H1 (cell line): Measurements from ENCODE around the gene PHKG2. TPM values are rescaled to one million over a fixed set of nuclear protein-coding genes. Genes with fewer than 3 reads are reported as not detected.

Source experiments
- CTCF ChIA-PET: fragments of 300-600 bp; sonication (Branson Sonifier 250); formaldehyde crosslinking; loops from one replicate; lab custom pipeline; 2021; ENCODE audit not compliant: partially characterized antibody; lab: Charles Lee
- POLR2A ChIA-PET: fragments of 300-600 bp; sonication (Branson Sonifier 250); formaldehyde crosslinking; loops from one replicate; lab custom pipeline; 2021; ENCODE audit warnings: inconsistent platforms; ENCODE audit not compliant: partially characterized antibody; lab: Charles Lee
- DNase-seq, 2 experiments: peaks; one replicate each; pipeline versions ENCODE4 v3.0.0 to v3.0.0-alpha.2; 2010 to 2022; ENCODE audit warnings: low spot score in 2 of 2, low read depth in 1 of 2, mixed read lengths in 1 of 2
- FAIRE-seq: peaks from 2 replicates; lab custom pipeline; 2011; peaks lifted over from hg19 to GRCh38; lab: Jason Lieb, UNC
- H2AFZ ChIP-seq: 2 replicates; pipeline ENCODE4 v1.8.1; 2012; ENCODE audit warnings: low read length, inconsistent platforms
- H2AK5ac ChIP-seq: 2 replicates; pipeline ENCODE4 v1.6.1; 2013; ENCODE audit warnings: low read depth, low read length
- H2BK120ac ChIP-seq: replicated peaks from 2 replicates; pipeline ENCODE3; 2013; ENCODE audit warnings: low read depth, low read length, inconsistent platforms
- H2BK12ac ChIP-seq: 2 replicates; pipeline ENCODE4 v1.6.1; 2013; ENCODE audit warnings: low read depth, low read length
- H2BK15ac ChIP-seq: 2 replicates; pipeline ENCODE4 v1.6.1; 2013; ENCODE audit warnings: low read length
- H2BK20ac ChIP-seq: 2 replicates; pipeline ENCODE4 v1.6.1; 2013; ENCODE audit warnings: low read length
- H2BK5ac ChIP-seq: 2 replicates; pipeline ENCODE4 v1.6.1; 2013; ENCODE audit warnings: low read depth, low read length
- H3K14ac ChIP-seq: 2 replicates; pipeline ENCODE4 v1.6.1; 2013; ENCODE audit warnings: inconsistent platforms; ENCODE audit not compliant: insufficient read length
- H3K18ac ChIP-seq: 2 replicates; pipeline ENCODE4 v1.6.1; 2013; ENCODE audit warnings: low read length; ENCODE audit errors: extremely low read depth
- H3K23ac ChIP-seq: 2 replicates; pipeline ENCODE4 v1.6.1; 2013; ENCODE audit warnings: inconsistent platforms; ENCODE audit not compliant: insufficient read length
- H3K23me2 ChIP-seq: 2 replicates; pipeline ENCODE4 v1.6.1; 2013; ENCODE audit warnings: low read depth, low read length
- H3K27ac ChIP-seq: 2 replicates; pipeline ENCODE4 v1.6.1; 2011; ENCODE audit warnings: low read depth, low read length, inconsistent platforms
- H3K27me3 ChIP-seq, 4 experiments: replicated peaks in 1 of 4; 1 replicate in 1 of 4; 2 replicates in 3 of 4; pipeline versions ENCODE4 v1.6.1 to v1.8.1; 2011 to 2013; ENCODE audit warnings: low read length in 3 of 4, mild to moderate bottlenecking in 3 of 4, inconsistent platforms in 2 of 4, mixed read lengths in 2 of 4, moderate library complexity in 1 of 4; ENCODE audit not compliant: control insufficient read depth in 3 of 4, insufficient read depth in 3 of 4; ENCODE audit errors: extremely low read depth in 1 of 4
- H3K36me3 ChIP-seq, 4 experiments: 2 replicates each; pipeline versions ENCODE4 v1.6.1 to v1.8.1; 2011 to 2013; ENCODE audit warnings: mild to moderate bottlenecking in 4 of 4, low read length in 3 of 4, moderate library complexity in 2 of 4, control low read depth in 1 of 4, inconsistent platforms in 1 of 4; ENCODE audit not compliant: insufficient read depth in 4 of 4, control insufficient read depth in 2 of 4
- H3K4ac ChIP-seq: replicated peaks from 2 replicates; pipeline ENCODE3; 2013; ENCODE audit warnings: low read length, low read depth, mixed read lengths, inconsistent platforms; ENCODE audit not compliant: insufficient read length
- H3K4me1 ChIP-seq, 4 experiments: replicated peaks in 1 of 4; 1 replicate in 1 of 4; 2 replicates in 3 of 4; pipeline versions ENCODE4 v1.6.1 to v1.8.1; 2011 to 2013; ENCODE audit warnings: low read length in 3 of 4, inconsistent platforms in 2 of 4, mixed read lengths in 1 of 4; ENCODE audit not compliant: insufficient read depth in 4 of 4, control insufficient read depth in 3 of 4
- H3K4me2 ChIP-seq, 2 experiments: 2 replicates each; pipeline versions ENCODE4 v1.6.1 to v1.8.1; 2011 to 2013; ENCODE audit warnings: low read depth in 2 of 2, low read length in 2 of 2, control low read depth in 1 of 2, inconsistent platforms in 1 of 2, mild to moderate bottlenecking in 1 of 2; ENCODE audit not compliant: insufficient read depth in 1 of 2
- H3K4me3 ChIP-seq, 4 experiments: fragments of 200-600, 300-600 bp in 1 of 4; sonication (generic), shearing (Covaris generic), sonication (Bioruptor Twin) in 1 of 4; 2 replicates each; pipeline versions ENCODE4 v1.5.1 to v1.8.1; 2011 to 2016; ENCODE audit warnings: low read length in 4 of 4, low read depth in 3 of 4, control low read depth in 2 of 4, inconsistent platforms in 2 of 4, mild to moderate bottlenecking in 2 of 4, mixed read lengths in 1 of 4, moderate library complexity in 1 of 4; ENCODE audit not compliant: insufficient read depth in 2 of 4; ENCODE audit errors: extremely low read depth in 1 of 4
- H3K56ac ChIP-seq: replicated peaks from 2 replicates; pipeline ENCODE3; 2013; ENCODE audit warnings: low read depth, mild to moderate bottlenecking, mixed read lengths, low read length, inconsistent platforms; ENCODE audit not compliant: insufficient read length
- H3K79me1 ChIP-seq: 2 replicates; pipeline ENCODE4 v1.6.1; 2013; ENCODE audit warnings: low read depth, low read length, control low read depth
- H3K79me2 ChIP-seq, 2 experiments: 2 replicates each; pipeline versions ENCODE4 v1.6.1 to v1.8.1; 2012 to 2013; ENCODE audit warnings: low read length in 2 of 2, mild to moderate bottlenecking in 2 of 2, inconsistent platforms in 1 of 2; ENCODE audit not compliant: insufficient read depth in 2 of 2, control insufficient read depth in 1 of 2
- H3K9ac ChIP-seq, 4 experiments: replicated peaks in 1 of 4; 1 replicate in 1 of 4; 2 replicates in 3 of 4; pipeline versions ENCODE4 v1.6.1 to v1.8.1; 2011 to 2013; ENCODE audit warnings: low read depth in 3 of 4, low read length in 3 of 4, control low read depth in 2 of 4, mild to moderate bottlenecking in 2 of 4, moderate library complexity in 2 of 4, inconsistent platforms in 1 of 4; ENCODE audit errors: extremely low read depth in 1 of 4
- H3K9me3 ChIP-seq, 2 experiments: 2 replicates each; pipeline versions ENCODE4 v1.6.1 to v1.8.1; 2012 to 2013; ENCODE audit warnings: mild to moderate bottlenecking in 2 of 2, moderate library complexity in 2 of 2, control low read depth in 1 of 2, inconsistent platforms in 1 of 2, low read depth in 1 of 2, low read length in 1 of 2, mixed read lengths in 1 of 2; ENCODE audit not compliant: insufficient read depth in 2 of 2
- H4K20me1 ChIP-seq, 2 experiments: replicated peaks in 1 of 2; 2 replicates each; pipeline versions ENCODE3 to v1.8.1; 2011 to 2013; ENCODE audit warnings: inconsistent platforms in 2 of 2, low read length in 2 of 2, mild to moderate bottlenecking in 1 of 2; ENCODE audit not compliant: insufficient read depth in 2 of 2, control insufficient read depth in 1 of 2
- H4K5ac ChIP-seq: 2 replicates; pipeline ENCODE4 v1.6.1; 2013; ENCODE audit warnings: low read length, low read depth, mixed read lengths, inconsistent platforms; ENCODE audit not compliant: insufficient read length
- H4K8ac ChIP-seq: 2 replicates; pipeline ENCODE4 v1.8.0; 2013; ENCODE audit warnings: mild to moderate bottlenecking, moderate library complexity, low read length, inconsistent platforms; ENCODE audit not compliant: insufficient read depth; ENCODE audit errors: extremely low read depth
- H4K91ac ChIP-seq: replicated peaks from 2 replicates; pipeline ENCODE3; 2013; ENCODE audit warnings: low read length, mixed read lengths, inconsistent platforms; ENCODE audit not compliant: insufficient read length
- ATF2 ChIP-seq: IDR thresholded peaks from 2 replicates; pipeline ENCODE4 v1.6.1; 2012; ENCODE audit warnings: low read length, inconsistent platforms
- CEBPB ChIP-seq: IDR thresholded peaks from 2 replicates; pipeline ENCODE4 v1.6.1; 2012; ENCODE audit warnings: low read depth, low read length
- CHD1 ChIP-seq: IDR thresholded peaks from 2 replicates; pipeline ENCODE4 v1.6.1; 2012; ENCODE audit warnings: low read depth, low read length, improper control_type of control experiment
- CTCF ChIP-seq, 3 experiments: IDR thresholded peaks; 1 replicate in 2 of 3; 2 replicates in 1 of 3; pipeline versions ENCODE4 v1.5.1 to v1.6.1; 2011; ENCODE audit warnings: low read length in 3 of 3, mild to moderate bottlenecking in 3 of 3, inconsistent platforms in 2 of 3, low read depth in 1 of 3, moderate library complexity in 1 of 3; ENCODE audit not compliant: insufficient read depth in 1 of 3; ENCODE audit errors: control extremely low read depth in 1 of 3
- EP300 ChIP-seq, 2 experiments: IDR thresholded peaks; 1 replicate in 1 of 2; 2 replicates in 1 of 2; pipeline ENCODE4 v1.6.1; 2011 to 2012; ENCODE audit warnings: low read depth in 2 of 2, low read length in 2 of 2, mild to moderate bottlenecking in 2 of 2, borderline replicate concordance in 1 of 2, inconsistent platforms in 1 of 2, moderate library complexity in 1 of 2
- POLR2A ChIP-seq, 2 experiments: IDR thresholded peaks; 1 replicate in 1 of 2; 2 replicates in 1 of 2; pipeline ENCODE4 v1.6.1; 2011; ENCODE audit warnings: low read depth in 2 of 2, low read length in 2 of 2, mild to moderate bottlenecking in 2 of 2; ENCODE audit errors: control extremely low read depth in 1 of 2
- SIRT6 ChIP-seq: IDR thresholded peaks from one replicate; pipeline ENCODE4 v1.7.1; 2012; ENCODE audit warnings: low read length, inconsistent platforms
- ZNF274 ChIP-seq: IDR thresholded peaks from 2 replicates; pipeline ENCODE4 v1.7.0; 2012; ENCODE audit warnings: low read length, borderline replicate concordance; ENCODE audit errors: extremely low read depth
- WGBS, 2 experiments: shearing (Covaris generic) in 1 of 2; methylation state at CpG; one replicate each; pipeline versions ENCODE4 v1.1.6 to v1.1.7; 2013 to 2015; ENCODE audit warnings: low lambda C conversion rate in 2 of 2, mixed read lengths in 2 of 2, inconsistent platforms in 1 of 2, low coverage in 1 of 2, missing lambda C conversion rate in 1 of 2; ENCODE audit not compliant: insufficient replicate concordance in 2 of 2, insufficient coverage in 1 of 2, insufficient read length in 1 of 2; ENCODE audit errors: extremely low coverage in 1 of 2, missing lambda C conversion rate in 1 of 2; 5-methylcytosine and 5-hydroxymethylcytosine counted together
- polyA plus RNA-seq, 7 experiments: library from polyadenylated mRNA; depleted of rRNA in 3 of 7; stranded (reverse) in 5 of 7; unstranded in 2 of 7; fragments of >200 nt in 5 of 7; fragments of 200-250 nt in 2 of 7; gene quantifications; 1 replicate in 5 of 7; 2 replicates in 1 of 7; 4 replicates in 1 of 7; pipeline versions ENCODE4 v1.2.1 to v1.2.3, GENCODE V29; 2011 to 2013; ENCODE audit warnings: missing spikeins in 2 of 7, mixed read lengths in 2 of 7
- total RNA-seq: library from RNA; stranded (reverse); fragmentation: NEBNext Ultra II Directional; extraction: Animal tissue kit (Norgen Biotek cat#: 25700); gene quantifications from 2 replicates; pipeline ENCODE4 v1.2.1, GENCODE V29; 2021

The PHKG2 gene
- total and polyA plus RNA-seq, 2 of the 8 experiments (the other 6 are each of a cell fraction or from before 2014, with no cell fraction given) = 36.0 to 53.4 TPM

- no peak for DNase-seq
- H2BK12ac ChIP-seq = no peak overlapping the region
- H4K20me1 ChIP-seq = peaks cover 2 to 3% of the 10 kb centered on the region in 2 experiments
- no peak overlapping the region for H4K5ac ChIP-seq
- H3K4me1 ChIP-seq = peaks cover 0 to 7% (median 2%) of the 10 kb centered on the region in 4 experiments; a peak in 5 of 7 replicates
- no peak overlapping the region for H3K23ac ChIP-seq
- no peak overlapping the region for H2BK5ac ChIP-seq
- H3K14ac ChIP-seq = no peak overlapping the region
- ChIA-PET CTCF (no interaction called here), POLR2A (interaction anchor here (0.8 to 1.3 kb wide), 4 partner anchors 9 to 32 kb away, joined by 3 to 4 read pairs (median 4); partner anchors contain the start of genes CFAP119 and RNF40)
- H2BK120ac ChIP-seq = no peak overlapping the region
- H3K56ac ChIP-seq = no peak overlapping the region
- H2BK15ac ChIP-seq = no peak overlapping the region
- H3K9me3 ChIP-seq = no peaks in the 10 kb centered on the region
- no peaks in the 10 kb centered on the region; a peak in 1 of 4 replicates for H3K79me2 ChIP-seq
- no peak overlapping the region for H4K8ac ChIP-seq
- H3K4me2 ChIP-seq = no peak overlapping the region
- no peak overlapping the region for H3K4me3 ChIP-seq
- no peak overlapping the region for H3K18ac ChIP-seq
- peaks cover 0 to 18% (median 2%) of the 10 kb centered on the region in 4 experiments; a peak in 5 of 8 replicates for H3K36me3 ChIP-seq
- peaks cover 5% of the 10 kb centered on the region; the same call in 1 of the 2 replicates for H3K23me2 ChIP-seq
- TF ChIP-seq CEBPB (no peak), ZNF274 (no peak), ATF2 (no peak), SIRT6 (no peak), CTCF (IDR thresholded peaks at IDR 0.05; ENCODE audit: control extremely low read depth in 1 of 3, insufficient read depth in 1 of 3, low read depth in 1 of 3, low read length in 3 of 3) (no peak), CHD1 (no peak), EP300 (IDR thresholded peaks at IDR 0.05; ENCODE audit: borderline replicate concordance in 1 of 2, low read depth in 2 of 2, low read length in 2 of 2) (no peak), POLR2A (IDR thresholded peaks at IDR 0.05; ENCODE audit: control extremely low read depth in 1 of 2, low read depth in 2 of 2, low read length in 2 of 2) (no peak)
- H2BK20ac ChIP-seq = no peak overlapping the region
- no peak overlapping the region for H2AK5ac ChIP-seq
- WGBS, 2 experiments = 83% methylated on average over 2 of the region's 2 CpGs; no CpG with 5 or more reads in 1 of the 2 experiments
- no peaks in the 10 kb centered on the region for H3K79me1 ChIP-seq
- no peaks in the 10 kb centered on the region for H3K27me3 ChIP-seq
- H3K4ac ChIP-seq = no peak overlapping the region
- no peak overlapping the region for H3K9ac ChIP-seq
- H3K27ac ChIP-seq = no peak overlapping the region
- H4K91ac ChIP-seq = no peak overlapping the region
- no peak for FAIRE-seq
- no peak overlapping the region for H2AFZ ChIP-seq
Measured at GRCh38 chr16:30744183-30744582, 4.0 kb upstream of the PHKG2 start.
